ENCODE data around the gene WDR86. TPM values are rescaled to one million over a fixed set of nuclear protein-coding genes. Genes with fewer than 3 reads are reported as not detected.

Gene WDR86
- total RNA-seq, 1 donor from 2014 or later = 82.9 TPM

- DNase-seq (ENCODE audit: low spot score, unreplicated experiment) = no peak
- Mint-ChIP-seq H3K4me3 (ENCODE audit: low read depth) (no peak overlapping the region), H3K4me1 (ENCODE audit: low read depth) (peaks cover 13% of the 10 kb centered on the region), H3K36me3 (ENCODE audit: insufficient read depth) (peaks cover 9% of the 10 kb centered on the region), H3K27me3 (no peaks in the 10 kb centered on the region), H3K27ac (no peak overlapping the region), H3K9me3 (ENCODE audit: low read depth) (no peaks in the 10 kb centered on the region)
- TF ChIP-seq, protein P1, sequence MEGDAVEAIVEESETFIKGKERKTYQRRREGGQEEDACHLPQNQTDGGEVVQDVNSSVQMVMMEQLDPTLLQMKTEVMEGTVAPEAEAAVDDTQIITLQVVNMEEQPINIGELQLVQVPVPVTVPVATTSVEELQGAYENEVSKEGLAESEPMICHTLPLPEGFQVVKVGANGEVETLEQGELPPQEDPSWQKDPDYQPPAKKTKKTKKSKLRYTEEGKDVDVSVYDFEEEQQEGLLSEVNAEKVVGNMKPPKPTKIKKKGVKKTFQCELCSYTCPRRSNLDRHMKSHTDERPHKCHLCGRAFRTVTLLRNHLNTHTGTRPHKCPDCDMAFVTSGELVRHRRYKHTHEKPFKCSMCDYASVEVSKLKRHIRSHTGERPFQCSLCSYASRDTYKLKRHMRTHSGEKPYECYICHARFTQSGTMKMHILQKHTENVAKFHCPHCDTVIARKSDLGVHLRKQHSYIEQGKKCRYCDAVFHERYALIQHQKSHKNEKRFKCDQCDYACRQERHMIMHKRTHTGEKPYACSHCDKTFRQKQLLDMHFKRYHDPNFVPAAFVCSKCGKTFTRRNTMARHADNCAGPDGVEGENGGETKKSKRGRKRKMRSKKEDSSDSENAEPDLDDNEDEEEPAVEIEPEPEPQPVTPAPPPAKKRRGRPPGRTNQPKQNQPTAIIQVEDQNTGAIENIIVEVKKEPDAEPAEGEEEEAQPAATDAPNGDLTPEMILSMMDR (IDR thresholded peaks at IDR 0.05; ENCODE audit: unreplicated experiment) = no peak
Measured at GRCh38 chr7:151346470-151346769, 63.4 kb downstream of the WDR86 start.

DNA sequence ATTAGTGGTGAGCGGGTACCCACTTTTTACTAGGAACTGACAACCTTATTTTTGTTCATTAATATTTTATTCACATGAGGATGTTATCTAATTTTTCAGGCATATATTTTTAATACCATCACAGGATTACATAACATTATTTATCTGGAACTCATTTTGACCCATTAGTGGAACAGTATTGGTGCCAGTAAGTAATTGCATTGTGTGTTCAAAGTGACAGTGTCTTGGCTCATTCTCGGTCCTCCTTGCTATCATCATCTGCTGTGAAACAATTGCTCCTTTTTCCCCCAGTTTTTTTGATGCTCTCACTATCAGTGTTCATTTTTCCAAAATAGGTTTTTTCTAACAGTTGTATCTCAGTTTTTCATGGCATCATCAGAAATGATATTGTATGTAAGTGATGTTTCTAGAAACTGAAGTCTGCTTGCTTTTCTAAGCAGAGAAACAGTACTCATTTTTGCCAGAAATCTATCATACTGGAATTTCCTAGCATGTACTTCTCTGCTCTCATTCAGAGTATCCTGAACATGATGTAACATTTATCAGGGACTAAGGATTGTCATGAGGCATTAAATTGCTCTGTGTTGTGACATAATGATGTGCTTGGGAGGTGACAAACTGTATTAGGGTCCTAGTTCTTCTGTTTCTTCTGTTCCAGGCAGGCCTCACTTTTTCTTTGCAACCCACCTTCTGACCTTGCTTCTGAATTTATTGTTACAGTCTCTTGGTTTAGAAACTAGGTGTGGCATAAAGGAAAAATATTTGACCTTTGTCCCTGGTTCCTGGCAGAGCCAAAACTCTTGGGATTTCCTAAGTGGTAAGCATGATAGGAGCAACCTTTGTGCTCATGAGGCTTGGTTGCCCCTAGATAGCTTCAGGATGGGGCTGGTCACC is 64.0 kb downstream of the WDR86 start:
- Mint-ChIP-seq H3K4me3 (ENCODE audit: low read depth) (no peak overlapping the region), H3K36me3 (ENCODE audit: insufficient read depth) (peaks cover 8% of the 10 kb centered on the region), H3K27me3 (peaks cover under 1% of the 10 kb centered on the region), H3K9me3 (ENCODE audit: low read depth) (no peaks in the 10 kb centered on the region), H3K4me1 (ENCODE audit: low read depth) (peaks cover 13% of the 10 kb centered on the region), H3K27ac (no peak overlapping the region)
- no peak for DNase-seq (ENCODE audit: low spot score, unreplicated experiment)
- TF ChIP-seq, protein P1 (IDR thresholded peaks at IDR 0.05; ENCODE audit: unreplicated experiment) = no peak

GRCh38 chr7:151343516-151343915 is 66.3 kb downstream of the WDR86 start:
- H3K27ac Mint-ChIP-seq = no peak overlapping the region
- no peak for DNase-seq (ENCODE audit: low spot score, unreplicated experiment)
- TF ChIP-seq, protein P1 (IDR thresholded peaks at IDR 0.05; ENCODE audit: unreplicated experiment) = no peak
- H3K27me3 Mint-ChIP-seq = peaks cover 5% of the 10 kb centered on the region
- H3K4me3 Mint-ChIP-seq (ENCODE audit: low read depth) = peak overlapping the region; percentile 80
- peaks cover 5% of the 10 kb centered on the region for H3K36me3 Mint-ChIP-seq (ENCODE audit: insufficient read depth)
- H3K9me3 Mint-ChIP-seq (ENCODE audit: low read depth) = no peaks in the 10 kb centered on the region
- H3K4me1 Mint-ChIP-seq (ENCODE audit: low read depth) = peaks cover 6% of the 10 kb centered on the region

GRCh38 chr7:151342811-151343210 is 67.0 kb downstream of the WDR86 start:
- peak overlapping the region; percentile 80 for H3K4me3 Mint-ChIP-seq (ENCODE audit: low read depth)
- no peak for DNase-seq (ENCODE audit: low spot score, unreplicated experiment)
- H3K36me3 Mint-ChIP-seq (ENCODE audit: insufficient read depth) = peaks cover 3% of the 10 kb centered on the region
- no peaks in the 10 kb centered on the region for H3K9me3 Mint-ChIP-seq (ENCODE audit: low read depth)
- TF ChIP-seq, protein P1 (IDR thresholded peaks at IDR 0.05; ENCODE audit: unreplicated experiment) = no peak
- peaks cover 6% of the 10 kb centered on the region for H3K4me1 Mint-ChIP-seq (ENCODE audit: low read depth)
- H3K27me3 Mint-ChIP-seq = peaks cover 5% of the 10 kb centered on the region
- H3K27ac Mint-ChIP-seq = no peak overlapping the region

GRCh38 chr7:151342102-151342646 is 67.7 kb downstream of the WDR86 start:
- Mint-ChIP-seq H3K27ac (peak overlapping the region; percentile 64), H3K27me3 (peaks cover 5% of the 10 kb centered on the region), H3K9me3 (ENCODE audit: low read depth) (no peaks in the 10 kb centered on the region), H3K4me1 (ENCODE audit: low read depth) (peaks cover 6% of the 10 kb centered on the region), H3K4me3 (ENCODE audit: low read depth) (peak overlapping the region; percentile 80), H3K36me3 (ENCODE audit: insufficient read depth) (peaks cover 3% of the 10 kb centered on the region)
- TF ChIP-seq, protein P1 (IDR thresholded peaks at IDR 0.05; ENCODE audit: unreplicated experiment) = no peak
- no peak for DNase-seq (ENCODE audit: low spot score, unreplicated experiment)
